Activated naive CD4-positive, alpha-beta T cell treated with anti-CD3 and anti-CD28 coated beads, Interleukin-2, amount 50 U/mL, for 72 hours (primary cell): ENCODE data around the gene RBP3. TPM values are rescaled to one million over a fixed set of nuclear protein-coding genes. Genes with fewer than 3 reads are reported as not detected.

ENCODE experiments used
- ATAC-seq, 2 donors: fragments of 150-1000 bp; cut with Tn5 transposase; 2 replicates each; pipeline ENCODE4 v1.10.0; 2021; ENCODE audit warnings: mild to moderate bottlenecking in 2 of 2, moderate library complexity in 2 of 2
- DNase-seq, 2 donors: peaks; one replicate each; pipeline ENCODE4 v3.0.0; 2021 to 2022; ENCODE audit warnings: low spot score in 2 of 2
- H3K27ac Mint-ChIP-seq, 2 donors: one replicate each; pipeline ENCODE4 v1.8.0; 2022; ENCODE audit warnings: mild to moderate bottlenecking in 2 of 2, mixed read lengths in 2 of 2
- H3K36me3 Mint-ChIP-seq, 2 donors: one replicate each; pipeline ENCODE4 v1.8.0; 2022; ENCODE audit warnings: mixed read lengths in 2 of 2
- H3K9me3 Mint-ChIP-seq, 2 donors: one replicate each; pipeline ENCODE4 v1.8.0; 2022; ENCODE audit warnings: mixed read lengths in 2 of 2
- total RNA-seq, 2 donors: library from RNA; stranded (reverse); gene quantifications; one replicate each; pipeline ENCODE4 v1.2.3, GENCODE V29; 2022

Gene RBP3
- total RNA-seq, 2 donors from 2014 or later: not detected

GRCh38 chr10:47359626-47360418 is 11.7 kb downstream of the RBP3 start:
- Mint-ChIP-seq H3K27ac (no peak overlapping the region), H3K36me3 (no peaks in the 10 kb centered on the region), H3K9me3 (no peaks in the 10 kb centered on the region)
- ATAC-seq (no peak), DNase-seq (peak in 1 of 2 donors; percentile 44)

DNA sequence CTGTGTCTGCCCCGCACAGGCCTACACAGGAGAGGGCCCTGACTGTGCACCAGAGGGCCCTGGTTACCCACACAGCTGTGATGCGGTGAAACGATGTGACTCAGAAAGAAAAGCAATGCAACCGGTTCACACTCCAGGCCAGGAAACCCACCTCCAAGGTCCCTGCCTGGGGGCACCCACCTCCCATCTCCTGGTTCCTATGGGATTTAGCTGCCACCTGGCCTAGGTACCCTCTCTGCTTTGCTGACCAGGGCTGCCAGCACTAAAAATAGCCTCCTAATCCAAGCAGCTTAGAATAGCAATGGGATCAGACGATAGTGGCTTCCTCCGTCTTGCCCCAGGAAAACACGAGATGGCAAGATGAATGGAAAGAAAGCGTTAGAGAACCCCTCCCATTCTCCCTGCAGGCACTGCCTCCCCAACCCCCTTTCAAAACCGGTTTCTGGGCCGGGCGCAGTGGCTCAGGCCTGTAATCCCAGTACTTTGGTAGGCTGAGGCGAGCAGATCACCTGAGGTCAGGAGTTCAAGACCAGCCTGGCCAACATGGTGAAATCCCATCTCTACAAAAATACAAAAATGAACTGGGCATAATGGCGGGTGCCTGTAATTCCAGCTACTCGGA is 12.4 kb downstream of the RBP3 start:
- H3K36me3 Mint-ChIP-seq: no peaks in the 10 kb centered on the region
- no peak for ATAC-seq
- no peak overlapping the region for H3K27ac Mint-ChIP-seq
- DNase-seq: no peak
- H3K9me3 Mint-ChIP-seq: no peaks in the 10 kb centered on the region

DNA sequence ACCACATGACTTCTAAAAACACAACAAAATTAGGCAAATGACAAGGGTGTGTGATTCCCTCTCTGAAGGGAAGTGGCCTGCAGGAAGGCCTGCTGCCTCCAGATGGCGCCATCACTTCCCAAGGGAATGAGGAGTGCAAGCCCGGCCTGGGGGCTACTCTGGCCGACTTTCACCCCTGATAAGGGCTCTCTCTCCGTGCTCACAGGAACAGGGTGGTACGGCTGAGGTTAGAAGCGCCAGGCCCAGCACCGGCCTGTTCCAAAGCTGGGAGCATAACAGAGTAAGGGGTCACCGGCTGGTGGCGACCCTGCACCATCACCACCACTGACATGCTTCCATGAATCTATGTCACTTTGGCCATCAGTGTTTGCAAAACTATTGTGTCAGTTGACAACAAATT is 13.1 kb downstream of the RBP3 start:
- DNase-seq: peak; percentile 52 to 56
- Mint-ChIP-seq H3K27ac (no peak overlapping the region), H3K36me3 (no peaks in the 10 kb centered on the region), H3K9me3 (no peaks in the 10 kb centered on the region)
- ATAC-seq: peak; percentile 37 to 40

DNA sequence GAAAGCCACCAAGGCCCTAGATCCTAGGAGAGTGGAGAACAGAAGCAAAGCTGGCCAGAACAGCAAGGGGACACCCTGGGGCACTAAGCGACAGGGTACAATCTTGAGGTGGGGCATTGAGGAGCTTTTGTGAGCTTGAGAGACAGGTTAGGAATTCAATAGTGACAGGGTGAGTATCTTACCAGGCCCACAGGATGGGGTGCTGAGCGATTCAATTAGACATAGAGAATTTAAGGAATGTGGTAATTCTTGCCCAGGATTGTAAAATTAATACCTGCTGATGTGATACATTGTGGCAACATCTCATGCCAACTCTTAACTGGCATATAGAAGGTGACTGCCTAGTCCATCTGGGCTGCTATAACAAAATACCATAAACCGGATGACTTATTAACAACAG is 14.0 kb downstream of the RBP3 start:
- no peak overlapping the region for H3K27ac Mint-ChIP-seq
- no peaks in the 10 kb centered on the region for H3K9me3 Mint-ChIP-seq
- DNase-seq (peak in 1 of 2 donors; percentile 1), ATAC-seq (no peak)
- no peaks in the 10 kb centered on the region for H3K36me3 Mint-ChIP-seq

GRCh38 chr10:47363781-47364180 is 15.6 kb downstream of the RBP3 start:
- H3K36me3 Mint-ChIP-seq: no peaks in the 10 kb centered on the region
- H3K27ac Mint-ChIP-seq: no peak overlapping the region
- ATAC-seq (no peak), DNase-seq (peak in 1 of 2 donors; percentile 2)
- H3K9me3 Mint-ChIP-seq: no peaks in the 10 kb centered on the region

DNA sequence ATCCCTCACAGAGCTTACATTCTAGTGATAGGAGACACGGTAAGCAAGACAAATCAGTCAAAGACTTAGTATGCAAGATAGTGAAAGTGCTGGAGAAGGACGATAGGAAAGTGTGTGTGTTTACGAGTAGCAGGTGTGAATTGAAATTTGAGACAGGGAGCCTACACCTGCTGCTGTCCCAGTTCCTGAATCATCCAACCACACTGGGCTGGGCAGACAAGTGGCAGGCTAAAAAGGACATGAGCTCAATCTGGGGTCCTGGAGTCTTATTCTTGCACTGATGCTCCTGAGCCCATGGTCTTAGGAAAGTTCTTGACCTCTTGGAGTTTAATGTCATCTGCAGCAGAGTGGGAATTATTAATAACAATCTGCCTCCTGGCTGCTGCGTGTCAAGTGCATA is 16.2 kb downstream of the RBP3 start:
- no peaks in the 10 kb centered on the region for H3K9me3 Mint-ChIP-seq
- no peak for DNase-seq
- no peak for ATAC-seq
- no peaks in the 10 kb centered on the region for H3K36me3 Mint-ChIP-seq
- H3K27ac Mint-ChIP-seq: no peak overlapping the region

GRCh38 chr10:47364911-47365310 is 16.7 kb downstream of the RBP3 start:
- no peak overlapping the region for H3K27ac Mint-ChIP-seq
- no peaks in the 10 kb centered on the region for H3K9me3 Mint-ChIP-seq
- H3K36me3 Mint-ChIP-seq: no peaks in the 10 kb centered on the region
- ATAC-seq: no peak
- DNase-seq: no peak

DNA sequence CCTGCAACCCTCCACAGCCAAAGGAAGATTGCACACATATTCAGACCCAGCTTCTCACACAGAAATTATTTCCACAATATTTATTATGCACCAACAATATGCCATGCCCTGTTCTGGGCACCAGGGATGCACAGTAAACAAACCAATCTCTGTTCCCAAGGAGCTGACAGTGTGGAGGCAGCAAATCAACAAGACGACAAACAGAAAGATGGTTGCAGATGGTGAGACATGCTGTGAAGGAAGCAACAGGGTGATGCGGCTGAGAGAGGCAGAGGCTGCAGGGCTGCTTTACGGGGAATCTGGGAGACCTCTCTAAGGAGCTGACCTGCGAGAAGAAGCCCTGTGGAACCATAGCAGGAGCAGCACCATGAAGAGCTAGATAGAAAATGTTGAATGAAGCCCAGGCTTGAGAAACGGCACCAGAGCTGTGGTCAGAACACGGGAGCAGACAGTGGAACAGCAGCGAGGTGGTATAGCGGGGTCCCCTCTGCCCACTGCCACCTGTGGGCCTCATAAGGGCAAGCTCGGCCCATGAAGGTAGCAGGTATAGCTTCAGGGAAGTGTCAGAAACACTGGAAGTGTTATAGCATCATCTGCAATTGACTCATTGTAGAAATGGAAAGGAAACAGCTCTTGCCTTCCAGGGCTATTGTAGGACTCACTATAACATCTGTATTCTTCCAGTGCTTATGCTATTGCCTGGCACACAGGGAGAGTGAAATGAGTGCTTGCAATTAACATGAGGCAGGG is 17.4 kb downstream of the RBP3 start:
- Mint-ChIP-seq H3K9me3 (no peaks in the 10 kb centered on the region), H3K27ac (no peak overlapping the region), H3K36me3 (no peaks in the 10 kb centered on the region)
- no peak for ATAC-seq
- no peak for DNase-seq

DNA sequence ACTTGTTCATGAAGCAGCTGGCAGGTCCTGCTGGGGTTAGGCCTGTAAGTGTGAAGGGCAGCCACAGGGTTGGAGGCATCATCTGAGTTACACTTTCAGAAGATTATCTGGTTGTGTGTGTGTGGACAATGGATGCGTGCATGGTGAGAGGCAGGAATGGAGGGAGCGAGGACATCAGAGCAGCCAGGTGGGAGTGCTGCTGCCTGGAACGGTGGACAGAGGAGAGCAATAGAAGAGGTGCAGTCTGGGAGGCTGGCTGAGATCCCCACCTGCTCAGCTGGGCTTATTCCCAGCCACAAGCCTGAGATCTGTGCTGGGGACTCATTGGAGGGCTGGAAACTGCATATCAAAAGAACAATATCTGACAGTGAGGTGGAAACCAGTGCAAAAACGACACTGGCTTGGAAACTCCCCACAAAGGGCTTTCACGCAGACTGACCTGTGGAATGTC is 18.0 kb downstream of the RBP3 start:
- ATAC-seq (no peak), DNase-seq (no peak)
- Mint-ChIP-seq H3K27ac (no peak overlapping the region), H3K36me3 (no peaks in the 10 kb centered on the region), H3K9me3 (no peaks in the 10 kb centered on the region)

DNA sequence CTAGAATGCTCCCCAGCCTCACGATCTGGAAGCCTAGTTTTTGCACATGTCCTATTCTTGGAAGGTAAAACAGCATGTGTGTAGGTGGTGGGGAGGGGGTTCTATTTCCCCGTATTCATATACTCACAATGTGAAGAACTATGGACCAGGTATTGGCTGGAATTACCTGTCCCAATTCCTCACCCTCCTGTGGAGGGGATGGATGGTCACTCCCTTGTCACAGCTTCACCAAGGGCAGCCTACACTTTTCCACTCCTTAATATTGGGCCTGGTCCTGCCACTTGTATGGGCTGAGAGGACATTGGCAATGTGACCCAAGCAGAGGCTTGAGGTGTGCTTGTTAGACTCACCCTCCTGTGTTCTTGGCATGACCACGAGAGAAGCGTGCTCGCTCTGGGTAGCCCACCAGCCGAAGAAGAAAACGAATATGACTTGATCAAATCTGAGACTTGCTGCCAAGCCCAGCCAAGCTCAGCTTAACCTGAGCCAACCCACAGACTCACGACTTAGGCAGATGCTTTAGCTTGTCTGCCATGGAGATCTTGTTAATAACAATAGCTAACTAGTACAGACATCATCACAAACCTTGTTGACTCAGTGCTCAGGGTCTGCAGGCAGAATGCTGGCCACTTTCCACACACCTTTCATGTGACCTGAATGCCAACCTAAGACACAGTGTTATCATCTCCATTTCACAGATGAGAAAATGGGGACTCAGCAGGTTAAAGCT is 18.7 kb downstream of the RBP3 start:
- no peak for ATAC-seq
- DNase-seq: no peak
- H3K27ac Mint-ChIP-seq: no peak overlapping the region
- H3K36me3 Mint-ChIP-seq: no peaks in the 10 kb centered on the region
- H3K9me3 Mint-ChIP-seq: no peaks in the 10 kb centered on the region

DNA sequence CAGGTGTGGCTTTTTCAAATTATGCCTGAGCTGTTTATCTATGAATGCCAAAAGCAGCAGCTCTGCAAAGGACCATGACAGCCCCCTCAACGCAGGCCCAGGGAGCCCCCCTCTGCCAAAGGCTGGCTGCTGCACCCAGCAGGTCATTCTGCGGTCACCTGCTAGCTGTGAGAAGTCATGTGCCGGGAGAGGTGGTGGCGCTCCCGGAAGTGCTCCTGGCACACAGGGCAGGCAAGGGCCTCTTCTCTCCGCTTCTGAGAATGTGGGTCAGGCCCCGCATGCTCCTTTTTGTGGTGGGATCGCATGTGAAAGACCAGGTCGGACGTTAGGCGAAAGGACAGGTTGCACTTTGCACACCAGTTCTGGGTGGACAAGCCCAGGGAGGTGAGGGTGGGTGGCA is 19.5 kb downstream of the RBP3 start:
- ATAC-seq: no peak
- Mint-ChIP-seq H3K36me3 (no peaks in the 10 kb centered on the region), H3K27ac (no peak overlapping the region), H3K9me3 (no peaks in the 10 kb centered on the region)
- DNase-seq: no peak

DNA sequence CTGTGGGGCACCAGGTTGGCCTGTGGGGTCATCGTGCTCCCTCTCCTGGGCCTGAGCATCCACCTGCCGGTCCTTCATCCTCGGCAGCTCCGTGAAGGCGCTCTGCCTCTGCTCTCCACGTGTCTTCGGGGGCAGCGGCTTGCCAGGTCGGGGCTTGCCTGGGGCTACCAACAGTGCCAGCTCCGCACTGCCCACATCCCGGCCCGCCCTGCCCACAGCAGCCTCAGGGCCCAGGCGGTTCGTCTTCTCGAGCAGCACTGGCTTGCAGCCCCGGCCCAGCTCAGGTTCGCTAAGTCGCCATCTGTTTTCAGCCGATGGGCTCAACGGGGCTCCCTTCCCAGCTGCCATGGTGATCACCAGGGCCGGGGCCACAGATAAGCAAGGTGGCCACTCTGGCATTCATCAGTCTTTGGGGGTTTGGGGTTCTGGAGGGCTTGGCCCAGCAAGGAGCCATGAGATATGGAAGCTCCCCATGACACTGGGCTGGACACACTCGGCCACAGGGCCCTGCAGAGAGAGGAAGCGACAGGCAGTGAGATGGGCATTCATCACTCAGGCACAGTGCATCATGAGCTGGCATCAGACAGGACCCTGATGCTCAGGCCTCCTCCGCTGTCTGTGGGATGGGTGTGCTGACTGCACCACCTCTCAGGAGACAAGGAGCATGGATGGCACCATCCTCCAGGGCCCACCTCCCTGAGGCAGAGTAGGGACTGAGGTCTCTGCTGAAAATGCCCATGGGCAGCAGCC is 20.4 kb downstream of the RBP3 start:
- DNase-seq (no peak), ATAC-seq (no peak)
- Mint-ChIP-seq H3K27ac (no peak overlapping the region), H3K36me3 (no peaks in the 10 kb centered on the region), H3K9me3 (no peaks in the 10 kb centered on the region)

- Mint-ChIP-seq H3K9me3 (no peaks in the 10 kb centered on the region), H3K36me3 (no peaks in the 10 kb centered on the region), H3K27ac (peak overlapping the region in 1 of 2 donors; percentile 26)
- ATAC-seq (no peak), DNase-seq (no peak)
Observed at GRCh38 chr10:47369251-47369894, 21.2 kb downstream of the RBP3 start.

DNA sequence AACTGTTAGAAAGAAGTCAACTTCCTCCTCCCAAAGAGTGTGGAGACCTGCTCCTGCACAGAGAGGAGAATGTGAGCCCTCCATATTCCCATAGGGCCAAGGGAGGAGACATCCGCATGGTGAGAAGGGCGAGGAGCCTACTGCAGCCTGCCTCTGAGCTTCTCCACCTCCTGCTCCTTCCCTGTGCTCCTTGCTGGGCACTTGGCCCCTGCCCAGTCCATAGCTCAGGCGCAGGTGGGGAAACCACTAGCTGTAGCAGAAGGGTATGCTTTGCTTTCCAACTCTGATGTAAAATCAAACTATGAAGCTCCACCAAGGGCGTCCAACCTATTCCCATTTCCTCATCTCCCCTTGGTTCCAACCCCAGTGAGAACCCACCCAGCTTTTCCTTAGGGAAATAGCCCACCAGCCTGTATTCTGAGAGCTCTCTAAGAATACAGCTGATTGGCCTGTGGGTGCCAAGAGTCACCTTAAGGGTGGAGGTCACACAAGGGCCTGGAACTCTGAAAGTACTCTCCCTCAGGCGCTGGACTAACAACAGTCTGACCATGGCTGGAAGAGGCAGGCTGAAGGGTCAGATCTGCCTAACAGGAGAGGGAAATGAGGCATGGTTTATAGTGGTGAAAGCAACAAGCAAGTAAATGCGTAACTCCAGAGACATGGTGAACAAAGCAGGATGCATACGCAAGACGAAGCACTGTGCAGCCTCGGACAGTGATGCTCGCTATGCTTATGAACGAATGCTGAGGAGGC is 22.0 kb downstream of the RBP3 start:
- no peaks in the 10 kb centered on the region for H3K36me3 Mint-ChIP-seq
- ATAC-seq (no peak), DNase-seq (no peak)
- no peaks in the 10 kb centered on the region for H3K9me3 Mint-ChIP-seq
- no peak overlapping the region for H3K27ac Mint-ChIP-seq

GRCh38 chr10:47370878-47371277 is 22.7 kb downstream of the RBP3 start:
- no peak for DNase-seq

More at GRCh38 chr10:47370878-47371277, 22.7 kb downstream of the RBP3 start:
- ATAC-seq: no peak
- no peaks in the 10 kb centered on the region for H3K36me3 Mint-ChIP-seq
- H3K9me3 Mint-ChIP-seq: no peaks in the 10 kb centered on the region
- no peak overlapping the region for H3K27ac Mint-ChIP-seq
